Prostate gland (tissue), 2 donors: ENCODE results near the gene SNX13. TPM values are rescaled to one million over a fixed set of nuclear protein-coding genes. Genes with fewer than 3 reads are reported as not detected.

ENCODE experiments used
- DNase-seq: peaks from one replicate; pipeline ENCODE4 v3.0.0-alpha.2; 2019; ENCODE audit warnings: low spot score
- H3K27ac ChIP-seq, 2 donors: fragments of 200-600 bp; sonication (generic); 2 replicates each; pipeline ENCODE4 v1.5.1; 2017 to 2019
- H3K27me3 ChIP-seq: fragments of 200-600 bp; sonication (generic); replicated peaks from 2 replicates; pipeline ENCODE4 v1.5.1; 2019; ENCODE audit not compliant: insufficient read depth
- H3K36me3 ChIP-seq, 2 donors: fragments of 200-600 bp; sonication (generic); 1 replicate in 1 of 2; 2 replicates in 1 of 2; pipeline versions ENCODE4 v1.5.1 to v1.8.1; 2017 to 2019
- H3K4me1 ChIP-seq: fragments of 200-600 bp; sonication (generic); replicated peaks from 2 replicates; pipeline ENCODE4 v1.5.1; 2019
- H3K4me3 ChIP-seq, 2 donors: fragments of 200-600 bp; sonication (generic); 2 replicates each; pipeline ENCODE4 v1.5.1; 2017 to 2019
- H3K9me3 ChIP-seq: fragments of 200-600 bp; sonication (generic); 2 replicates; pipeline ENCODE4 v1.5.1; 2017
- POLR2A ChIP-seq: fragments of 450-650 bp; IDR thresholded peaks from one replicate; pipeline ENCODE4 v1.6.1; 2016; ENCODE audit warnings: antibody characterized with exemption, mild to moderate bottlenecking
- POLR2AphosphoS5 ChIP-seq: sonication (generic); formaldehyde crosslinking; IDR thresholded peaks from one replicate; pipeline ENCODE4 v1.6.1; 2017; ENCODE audit warnings: antibody characterized with exemption
- WGBS: methylation state at CpG from one replicate; pipeline ENCODE4 v1.1.5; 2018; 5-methylcytosine and 5-hydroxymethylcytosine counted together
- intact Hi-C: fragments of 100-400 bp; cut with DNase I; formaldehyde crosslinking; loops from one replicate; pipeline ENCODE4 v1.14.2; 2022
- total RNA-seq, 2 donors: library from RNA; depleted of rRNA; stranded (reverse); fragments of >200 nt; gene quantifications; one replicate each; pipeline ENCODE4 v1.1.0, GENCODE V29; 2016
- TF ChIP-seq, protein P1 (sequence below), 4 experiments: fragments of 200-600 bp in 2 of 4; fragments of 450-650 bp in 2 of 4; sonication (generic) in 2 of 4; IDR thresholded peaks; 1 replicate in 3 of 4; 2 replicates in 1 of 4; pipeline ENCODE4 v1.5.1; 2016 to 2019; ENCODE audit warnings: antibody characterized with exemption in 4 of 4, mild to moderate bottlenecking in 2 of 4, moderate library complexity in 2 of 4

The SNX13 gene
- total RNA-seq, 2 donors from 2014 or later, result 46.9 to 63.5 TPM

- H3K36me3 ChIP-seq, result no peaks in the 10 kb centered on the region
- intact Hi-C loops, result no loop called here
- H3K27me3 ChIP-seq, result no peaks in the 10 kb centered on the region
- H3K27ac ChIP-seq, result no peak overlapping the region
- TF ChIP-seq, protein P1, sequence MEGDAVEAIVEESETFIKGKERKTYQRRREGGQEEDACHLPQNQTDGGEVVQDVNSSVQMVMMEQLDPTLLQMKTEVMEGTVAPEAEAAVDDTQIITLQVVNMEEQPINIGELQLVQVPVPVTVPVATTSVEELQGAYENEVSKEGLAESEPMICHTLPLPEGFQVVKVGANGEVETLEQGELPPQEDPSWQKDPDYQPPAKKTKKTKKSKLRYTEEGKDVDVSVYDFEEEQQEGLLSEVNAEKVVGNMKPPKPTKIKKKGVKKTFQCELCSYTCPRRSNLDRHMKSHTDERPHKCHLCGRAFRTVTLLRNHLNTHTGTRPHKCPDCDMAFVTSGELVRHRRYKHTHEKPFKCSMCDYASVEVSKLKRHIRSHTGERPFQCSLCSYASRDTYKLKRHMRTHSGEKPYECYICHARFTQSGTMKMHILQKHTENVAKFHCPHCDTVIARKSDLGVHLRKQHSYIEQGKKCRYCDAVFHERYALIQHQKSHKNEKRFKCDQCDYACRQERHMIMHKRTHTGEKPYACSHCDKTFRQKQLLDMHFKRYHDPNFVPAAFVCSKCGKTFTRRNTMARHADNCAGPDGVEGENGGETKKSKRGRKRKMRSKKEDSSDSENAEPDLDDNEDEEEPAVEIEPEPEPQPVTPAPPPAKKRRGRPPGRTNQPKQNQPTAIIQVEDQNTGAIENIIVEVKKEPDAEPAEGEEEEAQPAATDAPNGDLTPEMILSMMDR (IDR thresholded peaks at IDR 0.05), result no peak
- TF ChIP-seq POLR2AphosphoS5 (no peak), POLR2A (no peak)
- no peaks in the 10 kb centered on the region for H3K4me1 ChIP-seq
- H3K9me3 ChIP-seq, result no peaks in the 10 kb centered on the region
- DNase-seq, result no peak
- WGBS, result 95% methylated on average over 1 of the region's 1 CpG
- H3K4me3 ChIP-seq, result no peak overlapping the region
Measured at GRCh38 chr7:17792075-17792936, 148.0 kb downstream of the SNX13 start.

DNA sequence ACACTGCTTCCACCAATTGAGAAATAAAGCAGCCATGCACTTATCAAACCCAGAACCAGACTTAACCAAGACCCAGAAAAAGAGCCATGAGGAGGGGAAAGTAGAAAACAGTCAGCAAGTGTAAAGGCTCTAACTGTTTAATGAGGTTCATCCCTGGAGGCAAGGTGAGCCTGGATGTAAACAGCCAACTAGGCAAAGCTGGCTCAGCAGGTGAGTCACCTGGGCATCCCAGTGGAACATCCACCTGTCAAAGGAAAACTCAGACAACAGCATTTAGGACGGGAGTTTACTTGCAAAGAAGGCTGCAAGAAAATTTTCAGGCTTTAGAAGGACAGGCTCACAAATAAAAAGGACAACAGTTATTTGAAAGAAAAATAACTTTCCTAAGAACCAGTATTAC, 153.0 kb downstream of the SNX13 start:
- H3K36me3 ChIP-seq, result no peaks in the 10 kb centered on the region

DNA sequence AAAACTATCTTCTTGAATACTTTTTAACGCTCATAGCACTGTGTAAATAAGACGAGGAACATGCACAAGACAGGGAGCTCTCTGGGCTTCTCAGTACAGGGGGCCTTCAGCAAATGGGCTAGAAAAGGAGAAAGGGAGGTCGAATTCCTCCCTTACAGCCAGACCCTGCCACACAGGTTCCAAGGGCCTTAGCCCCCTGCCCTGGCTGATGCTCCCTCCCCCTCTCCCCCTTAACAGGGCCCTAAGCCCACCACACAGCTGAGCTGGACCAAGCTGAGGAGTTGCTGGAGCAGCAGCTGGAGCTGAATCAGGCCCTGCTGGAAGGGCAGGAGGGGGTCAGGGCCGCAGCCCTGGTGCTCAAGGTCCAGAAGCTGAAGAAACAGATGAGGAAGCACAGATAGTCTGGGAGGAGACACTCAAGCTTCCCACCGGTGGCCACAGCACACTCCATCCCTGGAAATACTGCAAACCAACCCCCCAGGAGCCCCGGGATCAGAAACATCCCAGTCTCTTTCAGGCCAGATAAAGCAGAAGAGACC, 153.9 kb downstream of the SNX13 start:
- intact Hi-C loops, result no loop called here
- 26% methylated on average over 6 of the region's 6 CpGs for WGBS
- Histone ChIP-seq H3K4me3 (no peak overlapping the region), H3K27me3 (no peaks in the 10 kb centered on the region), H3K4me1 (no peaks in the 10 kb centered on the region), H3K36me3 (no peaks in the 10 kb centered on the region), H3K27ac (no peak overlapping the region), H3K9me3 (no peaks in the 10 kb centered on the region)
- no peak for DNase-seq
- TF ChIP-seq POLR2A (no peak), POLR2AphosphoS5 (no peak)
- TF ChIP-seq, protein P1 (IDR thresholded peaks at IDR 0.05), result no peak

More for the DNA sequence above, 153.0 kb downstream of the SNX13 start:
- Histone ChIP-seq H3K27ac (no peak overlapping the region), H3K9me3 (no peaks in the 10 kb centered on the region), H3K4me3 (no peak overlapping the region), H3K4me1 (no peaks in the 10 kb centered on the region), H3K27me3 (no peaks in the 10 kb centered on the region)
- TF ChIP-seq POLR2AphosphoS5, result no peak
- TF ChIP-seq, protein P1 (IDR thresholded peaks at IDR 0.05), result no peak
- no peak for TF ChIP-seq POLR2A
- DNase-seq, result no peak
- intact Hi-C loops, result no loop called here
- WGBS, result 83% methylated on average over 1 of the region's 1 CpG

- Histone ChIP-seq H3K4me1 (no peaks in the 10 kb centered on the region), H3K27ac (no peak overlapping the region), H3K4me3 (no peak overlapping the region), H3K9me3 (no peaks in the 10 kb centered on the region), H3K27me3 (no peaks in the 10 kb centered on the region), H3K36me3 (no peaks in the 10 kb centered on the region)
- TF ChIP-seq, protein P1 (IDR thresholded peaks at IDR 0.05), result no peak
- no peak for TF ChIP-seq POLR2A
- intact Hi-C loops, result no loop called here
- no peak for DNase-seq
Measured at GRCh38 chr7:17782216-17782549, 158.1 kb downstream of the SNX13 start.
